Osteoblast (primary cell): Measurements from ENCODE around the gene SAE1. TPM values are rescaled to one million over a fixed set of nuclear protein-coding genes. Genes with fewer than 3 reads are reported as not detected.

ENCODE experiments used
- DNase-seq: peaks from one replicate; pipeline ENCODE4 v3.0.0; 2011; ENCODE audit warnings: low spot score, mixed read lengths; ENCODE audit not compliant: insufficient read length; ENCODE audit errors: missing footprints
- H2AFZ ChIP-seq: 2 replicates; pipeline ENCODE4 v1.6.0; 2011; ENCODE audit warnings: mild to moderate bottlenecking, low read length
- H3K27ac ChIP-seq: 2 replicates; pipeline ENCODE4 v1.5.1; 2011; ENCODE audit warnings: mild to moderate bottlenecking, low read depth, low read length, moderate library complexity
- H3K27me3 ChIP-seq: 2 replicates; pipeline ENCODE4 v1.6.0; 2012; ENCODE audit warnings: mild to moderate bottlenecking, control low read depth, inconsistent platforms, low read length, moderate library complexity; ENCODE audit not compliant: insufficient read depth
- H3K36me3 ChIP-seq: 2 replicates; pipeline ENCODE4 v1.5.1; 2011; ENCODE audit warnings: mild to moderate bottlenecking, low read length, control low read depth, moderate library complexity; ENCODE audit not compliant: insufficient read depth
- H3K4me1 ChIP-seq: 2 replicates; pipeline ENCODE4 v1.5.1; 2011; ENCODE audit warnings: mild to moderate bottlenecking, low read length, control low read depth, moderate library complexity; ENCODE audit not compliant: insufficient read depth
- H3K4me2 ChIP-seq: 2 replicates; pipeline ENCODE4 v1.6.0; 2011; ENCODE audit warnings: mild to moderate bottlenecking, low read length; ENCODE audit not compliant: insufficient read depth
- H3K4me3 ChIP-seq: fragments of 200-600 bp; sonication (generic); 3 replicates; pipeline ENCODE4 v1.5.1; 2012; ENCODE audit warnings: mild to moderate bottlenecking, low read length, inconsistent platforms; ENCODE audit not compliant: insufficient read depth
- H3K79me2 ChIP-seq: 2 replicates; pipeline ENCODE4 v1.6.0; 2012; ENCODE audit warnings: mild to moderate bottlenecking, low read length, control low read depth, inconsistent platforms; ENCODE audit not compliant: insufficient read depth
- H3K9me3 ChIP-seq: 2 replicates; pipeline ENCODE4 v1.5.1; 2011; ENCODE audit warnings: low read depth, low read length, control low read depth
- H4K20me1 ChIP-seq: 2 replicates; pipeline ENCODE4 v1.6.0; 2012; ENCODE audit warnings: mild to moderate bottlenecking, low read length, control low read depth; ENCODE audit not compliant: insufficient read depth
- total RNA-seq: library from RNA; depleted of rRNA; stranded (reverse); fragments of >200 nt; gene quantifications from 2 replicates; pipeline ENCODE4 v1.2.3, GENCODE V29; 2012
- TF ChIP-seq, protein P1 (sequence below): IDR thresholded peaks from 2 replicates; pipeline ENCODE4 v1.5.1; 2011; ENCODE audit warnings: mild to moderate bottlenecking, low read depth, low read length, moderate library complexity; ENCODE audit errors: extremely low read depth

Gene SAE1
- total RNA-seq, 1 donor: 105 TPM

DNA sequence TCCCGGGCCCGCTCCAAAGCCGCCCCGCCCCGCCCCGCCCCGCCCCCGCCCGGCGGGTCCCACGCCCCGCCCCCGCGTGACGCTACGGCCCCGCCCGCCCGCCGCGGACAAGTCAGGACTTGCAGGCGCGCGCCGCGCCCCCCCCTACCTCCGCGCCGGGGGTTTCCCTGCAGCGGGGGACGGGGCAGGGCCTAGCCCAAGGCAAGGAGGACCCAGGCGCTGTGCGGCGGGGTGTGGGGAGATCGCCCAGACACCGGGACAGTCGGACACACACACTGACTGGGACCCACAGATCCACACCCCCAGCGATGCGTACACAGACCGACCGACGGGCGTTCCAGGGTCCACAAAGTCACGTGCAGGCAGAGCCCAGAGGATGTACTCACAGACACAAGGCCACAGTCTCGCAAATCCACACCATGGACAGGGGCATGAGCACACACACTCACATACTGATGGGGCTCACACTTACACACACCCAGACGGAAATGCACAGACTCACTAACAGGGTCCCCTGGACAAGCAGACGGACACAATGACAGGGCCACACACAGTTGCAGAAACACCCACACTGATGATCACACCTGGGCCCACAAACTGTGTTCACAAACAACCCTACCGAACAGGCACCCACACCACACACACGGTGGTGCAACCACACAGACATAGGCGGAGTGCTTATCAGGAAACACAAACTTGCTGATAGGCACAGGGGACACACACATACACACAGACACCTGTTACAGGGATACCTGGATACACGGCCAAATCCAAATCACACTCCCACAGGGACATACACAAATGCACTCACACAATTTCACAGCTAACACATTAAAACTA lies 100.8 kb downstream of the SAE1 start:
- H3K27me3 ChIP-seq: no peaks in the 10 kb centered on the region
- peaks cover 37% of the 10 kb centered on the region for H3K79me2 ChIP-seq
- TF ChIP-seq, protein P1, sequence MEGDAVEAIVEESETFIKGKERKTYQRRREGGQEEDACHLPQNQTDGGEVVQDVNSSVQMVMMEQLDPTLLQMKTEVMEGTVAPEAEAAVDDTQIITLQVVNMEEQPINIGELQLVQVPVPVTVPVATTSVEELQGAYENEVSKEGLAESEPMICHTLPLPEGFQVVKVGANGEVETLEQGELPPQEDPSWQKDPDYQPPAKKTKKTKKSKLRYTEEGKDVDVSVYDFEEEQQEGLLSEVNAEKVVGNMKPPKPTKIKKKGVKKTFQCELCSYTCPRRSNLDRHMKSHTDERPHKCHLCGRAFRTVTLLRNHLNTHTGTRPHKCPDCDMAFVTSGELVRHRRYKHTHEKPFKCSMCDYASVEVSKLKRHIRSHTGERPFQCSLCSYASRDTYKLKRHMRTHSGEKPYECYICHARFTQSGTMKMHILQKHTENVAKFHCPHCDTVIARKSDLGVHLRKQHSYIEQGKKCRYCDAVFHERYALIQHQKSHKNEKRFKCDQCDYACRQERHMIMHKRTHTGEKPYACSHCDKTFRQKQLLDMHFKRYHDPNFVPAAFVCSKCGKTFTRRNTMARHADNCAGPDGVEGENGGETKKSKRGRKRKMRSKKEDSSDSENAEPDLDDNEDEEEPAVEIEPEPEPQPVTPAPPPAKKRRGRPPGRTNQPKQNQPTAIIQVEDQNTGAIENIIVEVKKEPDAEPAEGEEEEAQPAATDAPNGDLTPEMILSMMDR: no peak
- H4K20me1 ChIP-seq: peaks cover 16% of the 10 kb centered on the region
- H3K4me1 ChIP-seq: peaks cover 47% of the 10 kb centered on the region
- no peaks in the 10 kb centered on the region for H3K36me3 ChIP-seq
- peak overlapping the region; percentile 88 for H3K4me3 ChIP-seq
- peak overlapping the region; percentile 33 for H2AFZ ChIP-seq
- peak; percentile 97 for DNase-seq
- H3K27ac ChIP-seq: peak overlapping the region; percentile 73
- peak overlapping the region; percentile 93 for H3K4me2 ChIP-seq
- no peaks in the 10 kb centered on the region for H3K9me3 ChIP-seq

DNA sequence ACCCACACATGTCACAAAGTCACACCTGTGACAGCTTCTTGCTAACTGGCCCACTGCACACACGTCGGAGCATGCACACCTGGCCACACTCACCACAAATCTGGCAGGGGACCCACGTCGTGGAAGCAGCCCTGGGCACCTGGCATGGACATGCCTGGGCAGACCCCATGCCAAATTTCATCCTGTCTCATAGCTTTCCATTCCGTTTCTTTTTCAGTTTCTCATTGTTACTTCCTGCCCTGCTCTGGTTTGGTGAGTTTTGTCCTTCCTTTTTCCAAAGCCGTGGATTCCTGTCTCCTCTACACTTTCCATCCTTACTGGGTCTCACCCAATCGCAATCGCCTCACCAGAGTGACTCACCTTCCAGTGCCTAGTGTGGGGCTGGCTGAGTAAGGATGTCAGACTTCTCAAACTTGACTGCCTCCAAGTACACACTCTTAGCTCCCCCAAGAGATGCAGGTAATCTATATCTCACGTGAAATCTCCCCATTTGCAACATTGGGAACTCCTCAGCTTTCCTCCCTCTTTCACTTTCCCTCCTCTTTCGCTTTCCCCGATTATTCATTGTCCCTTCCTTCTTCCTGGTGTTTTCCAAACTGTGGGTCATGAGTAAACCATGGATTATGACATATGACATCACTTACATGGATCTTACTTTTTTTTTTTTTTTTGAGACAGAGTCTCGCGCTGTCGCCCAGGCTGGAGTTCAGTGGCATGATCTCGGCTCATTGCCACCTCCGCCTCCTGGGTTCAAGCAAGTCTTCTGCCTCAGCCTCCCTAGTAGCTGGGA lies 102.0 kb downstream of the SAE1 start:
- Histone ChIP-seq H3K36me3 (no peaks in the 10 kb centered on the region), H3K27me3 (no peaks in the 10 kb centered on the region), H3K79me2 (peaks cover 33% of the 10 kb centered on the region), H3K4me2 (peak overlapping the region; percentile 93), H2AFZ (peak overlapping the region; percentile 64), H4K20me1 (peaks cover 16% of the 10 kb centered on the region), H3K4me3 (peak overlapping the region; percentile 63), H3K9me3 (no peaks in the 10 kb centered on the region), H3K27ac (peak overlapping the region; percentile 73), H3K4me1 (peaks cover 35% of the 10 kb centered on the region)
- TF ChIP-seq, protein P1: no peak
- peak; percentile 98 for DNase-seq

DNA sequence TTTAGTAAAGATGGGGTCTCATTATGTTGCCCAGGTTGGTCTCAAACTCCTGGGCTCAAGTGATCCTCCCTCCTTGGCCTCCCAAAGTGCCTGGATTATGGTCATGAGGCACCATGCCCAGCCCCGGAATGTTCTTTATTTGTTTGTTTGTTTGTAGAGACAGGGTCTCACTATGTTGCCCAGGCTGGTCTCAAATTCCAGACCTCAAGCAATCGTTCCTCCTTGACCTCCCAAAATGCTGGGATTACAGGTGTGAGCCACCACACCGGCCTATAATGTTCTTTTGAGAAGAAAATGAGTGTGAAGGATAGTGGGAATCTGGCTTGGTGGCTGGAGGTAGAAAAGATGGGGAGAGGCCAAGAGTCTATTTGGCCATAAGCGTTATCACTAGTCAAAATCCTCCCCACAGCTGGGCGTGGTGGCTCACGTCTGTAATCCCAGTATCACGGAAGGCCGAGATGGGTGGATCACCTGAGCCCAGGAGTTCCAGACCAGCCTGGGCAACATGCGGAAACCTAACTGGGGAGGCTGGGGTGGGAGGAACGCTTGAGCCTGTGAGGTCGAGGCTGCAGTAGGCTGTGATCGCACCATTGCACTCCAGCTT lies 105.5 kb downstream of the SAE1 start:
- no peak overlapping the region for H2AFZ ChIP-seq
- H3K4me1 ChIP-seq: peaks cover 20% of the 10 kb centered on the region
- H3K4me2 ChIP-seq: no peak overlapping the region
- H3K79me2 ChIP-seq: peaks cover 5% of the 10 kb centered on the region
- H4K20me1 ChIP-seq: no peaks in the 10 kb centered on the region
- H3K27ac ChIP-seq: no peak overlapping the region
- H3K9me3 ChIP-seq: no peaks in the 10 kb centered on the region
- TF ChIP-seq, protein P1: no peak
- peaks cover 5% of the 10 kb centered on the region for H3K27me3 ChIP-seq
- H3K4me3 ChIP-seq: no peak overlapping the region
- H3K36me3 ChIP-seq: no peaks in the 10 kb centered on the region
- no peak for DNase-seq
